Omental fat pad (tissue), 4 donors: Measurements from ENCODE around the gene PINK1. TPM values are rescaled to one million over a fixed set of nuclear protein-coding genes. Genes with fewer than 3 reads are reported as not detected.

Experiments
- ATAC-seq: fragments of 150-250 bp; one replicate; pipeline ENCODE4 v1.9.1; 2016; ENCODE audit warnings: mild to moderate bottlenecking, moderate library complexity; ENCODE audit not compliant: low FRiP score
- DNase-seq: peaks from one replicate; pipeline ENCODE4 v3.0.0-alpha.2; 2019; ENCODE audit warnings: low spot score
- CTCF ChIP-seq, 3 donors: fragments of 450-650 bp; IDR thresholded peaks; one replicate each; pipeline ENCODE4 v1.5.1; 2016 to 2017; ENCODE audit warnings: antibody characterized with exemption in 3 of 3, mild to moderate bottlenecking in 3 of 3, moderate library complexity in 2 of 3
- total RNA-seq, 4 donors: library from RNA; depleted of rRNA; stranded (reverse); fragments of >200 nt; gene quantifications; one replicate each; pipeline ENCODE4 v1.1.0, GENCODE V29; 2016

PINK1 gene
- total RNA-seq, 4 donors from 2014 or later = 71.9 to 132 (median 111) TPM

GRCh38 chr1:20685741-20686140 is 52.5 kb downstream of the PINK1 start:
- TF ChIP-seq CTCF (IDR thresholded peaks at IDR 0.05) = no peak
- no peak for DNase-seq
- ATAC-seq = no peak

GRCh38 chr1:20686883-20687725 is 53.8 kb downstream of the PINK1 start:
- DNase-seq (no peak), ATAC-seq (no peak)
- TF ChIP-seq CTCF (IDR thresholded peaks at IDR 0.05) = no peak

DNA sequence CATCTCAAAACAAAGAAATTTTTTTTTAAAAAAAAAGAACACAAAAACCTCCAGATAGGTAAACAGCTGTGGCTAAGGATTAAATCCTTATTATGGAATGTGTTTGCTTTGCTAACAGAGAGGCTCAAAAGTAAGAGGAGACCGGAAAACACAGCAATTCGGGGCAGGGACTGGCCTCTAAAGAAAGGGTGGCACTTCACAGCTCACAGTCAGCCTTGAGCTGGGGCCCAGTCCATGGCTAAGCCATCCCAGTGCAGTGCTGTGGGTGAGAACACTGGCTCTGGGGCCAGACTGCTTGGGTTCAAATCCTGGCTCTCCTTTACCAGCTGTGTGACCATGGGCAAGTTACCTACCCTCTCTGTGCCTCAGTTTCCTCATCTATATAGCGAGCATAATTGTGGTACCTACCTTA is 56.4 kb downstream of the PINK1 start:
- ATAC-seq = no peak
- DNase-seq = no peak
- TF ChIP-seq CTCF (IDR thresholded peaks at IDR 0.05) = no peak

DNA sequence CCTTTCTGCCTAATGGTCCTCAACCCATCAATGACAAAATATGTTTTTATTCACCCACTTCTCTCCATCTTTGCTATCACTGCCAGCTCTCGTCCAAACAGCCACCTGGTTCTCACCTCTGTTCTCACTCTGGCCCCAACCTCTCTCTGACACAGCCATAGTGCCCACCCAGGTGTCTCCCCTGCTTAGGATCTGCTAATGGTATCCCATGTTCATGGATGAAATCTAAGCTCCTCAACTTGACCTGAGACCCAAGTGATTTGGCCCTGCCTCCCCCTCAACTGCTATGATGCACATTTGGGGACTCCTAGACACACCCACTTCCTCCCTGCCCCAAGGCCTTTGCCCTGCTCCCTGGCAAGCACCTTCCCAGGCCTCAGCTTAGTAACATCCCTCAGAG is 58.6 kb downstream of the PINK1 start:
- no peak for DNase-seq

GRCh38 chr1:20693623-20694022 is 60.4 kb downstream of the PINK1 start:
- ATAC-seq (no peak), DNase-seq (no peak)
- TF ChIP-seq CTCF (IDR thresholded peaks at IDR 0.05) = no peak

More for the DNA sequence above, 58.6 kb downstream of the PINK1 start:
- TF ChIP-seq CTCF (IDR thresholded peaks at IDR 0.05) = no peak
- ATAC-seq = no peak

DNA sequence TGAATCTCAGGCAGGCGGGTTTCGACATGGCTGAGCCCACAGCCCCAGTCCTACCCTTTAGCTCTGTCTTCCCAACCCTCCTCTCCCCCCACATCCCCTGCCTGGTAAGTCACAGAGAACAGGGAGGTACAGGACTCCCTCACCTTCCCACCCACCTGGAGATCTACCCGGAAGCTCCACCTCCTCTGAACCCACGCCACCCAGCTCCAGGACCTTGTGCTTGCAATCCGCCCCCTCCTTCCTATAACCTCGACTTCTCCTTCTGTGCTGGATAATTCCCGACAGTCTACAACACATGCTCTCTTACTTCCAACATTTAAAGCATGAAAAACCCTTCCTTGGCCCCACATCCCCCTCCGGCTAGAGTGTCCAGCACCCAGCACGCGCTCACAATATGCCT is 62.3 kb downstream of the PINK1 start:
- ATAC-seq (no peak), DNase-seq (no peak)
- no peak for TF ChIP-seq CTCF (IDR thresholded peaks at IDR 0.05)
